HG02610 (cell line): ENCODE data around the gene C2orf42.
"Not testable (repeated sequence)": the region's sequence is repeated elsewhere in the genome, so short reads cannot be mapped to it uniquely, and the experiment has no call there.

ENCODE experiments used
- ATAC-seq: cut with Tn5 transposase; IDR thresholded peaks from one replicate; pipeline ENCODE4 v1.9.1; 2021; ENCODE audit warnings: mild to moderate bottlenecking, moderate library complexity; ENCODE audit not compliant: unreplicated experiment

Gene C2orf42

GRCh38 chr2:70111752-70112591, 78.8 kb downstream of the C2orf42 start:
- ATAC-seq: no peak

GRCh38 chr2:70110397-70110796, 80.4 kb downstream of the C2orf42 start:
- not testable (repeated sequence) for ATAC-seq

GRCh38 chr2:70106138-70106537, 84.7 kb downstream of the C2orf42 start:
- not testable (repeated sequence) for ATAC-seq

- no peak for ATAC-seq
These were observed 86.3 kb downstream of the C2orf42 start for GRCh38 chr2:70104231-70105111.

- no peak for ATAC-seq
These were observed 87.2 kb downstream of the C2orf42 start for GRCh38 chr2:70103531-70104061.

- ATAC-seq: not testable (repeated sequence)
These were observed 88.4 kb downstream of the C2orf42 start for GRCh38 chr2:70102323-70102905.

- ATAC-seq: not testable (repeated sequence)
These were observed 89.1 kb downstream of the C2orf42 start for GRCh38 chr2:70101686-70102085.

- ATAC-seq: no peak
These were observed 89.6 kb downstream of the C2orf42 start for GRCh38 chr2:70101174-70101573.
